Stimulated activated naive B cell treated with anti-CD40 and anti-IgM and Interleukin-4, amounts not matched to agents 10 μg/mL and 1 μg/mL and 100 μg/mL, for 72 hours (primary cell): ENCODE results near the gene BRD9.
"Not testable (repeated sequence)": the region's sequence is repeated elsewhere in the genome, so short reads cannot be mapped to it uniquely, and the experiment has no call there.

Experiments used
- ATAC-seq, 2 donors: fragments of 150-1000 bp; cut with Tn5 transposase; replicated peaks; 2 replicates each; pipeline ENCODE4 v1.10.0; 2021; ENCODE audit warnings: moderate library complexity in 1 of 2
- DNase-seq: peaks from one replicate; pipeline ENCODE4 v3.0.0; 2021
- H3K27ac Mint-ChIP-seq: one replicate; pipeline ENCODE4 v1.8.0; 2022; ENCODE audit warnings: mild to moderate bottlenecking, mixed read lengths
- H3K27me3 Mint-ChIP-seq, 2 donors: one replicate each; pipeline ENCODE4 v1.8.0; 2022; ENCODE audit warnings: mixed read lengths in 2 of 2
- H3K36me3 Mint-ChIP-seq, 2 donors: one replicate each; pipeline ENCODE4 v1.8.0; 2022; ENCODE audit warnings: mixed read lengths in 2 of 2, mild to moderate bottlenecking in 1 of 2
- H3K4me1 Mint-ChIP-seq, 2 donors: one replicate each; pipeline ENCODE4 v1.8.0; 2022; ENCODE audit warnings: mixed read lengths in 2 of 2, mild to moderate bottlenecking in 1 of 2
- H3K4me3 Mint-ChIP-seq, 2 donors: one replicate each; pipeline ENCODE4 v1.8.0; 2022; ENCODE audit warnings: mild to moderate bottlenecking in 2 of 2, mixed read lengths in 2 of 2, moderate library complexity in 1 of 2
- H3K9me3 Mint-ChIP-seq, 2 donors: one replicate each; pipeline ENCODE4 v1.8.0; 2022; ENCODE audit warnings: mixed read lengths in 2 of 2, mild to moderate bottlenecking in 1 of 2

Gene BRD9

DNA sequence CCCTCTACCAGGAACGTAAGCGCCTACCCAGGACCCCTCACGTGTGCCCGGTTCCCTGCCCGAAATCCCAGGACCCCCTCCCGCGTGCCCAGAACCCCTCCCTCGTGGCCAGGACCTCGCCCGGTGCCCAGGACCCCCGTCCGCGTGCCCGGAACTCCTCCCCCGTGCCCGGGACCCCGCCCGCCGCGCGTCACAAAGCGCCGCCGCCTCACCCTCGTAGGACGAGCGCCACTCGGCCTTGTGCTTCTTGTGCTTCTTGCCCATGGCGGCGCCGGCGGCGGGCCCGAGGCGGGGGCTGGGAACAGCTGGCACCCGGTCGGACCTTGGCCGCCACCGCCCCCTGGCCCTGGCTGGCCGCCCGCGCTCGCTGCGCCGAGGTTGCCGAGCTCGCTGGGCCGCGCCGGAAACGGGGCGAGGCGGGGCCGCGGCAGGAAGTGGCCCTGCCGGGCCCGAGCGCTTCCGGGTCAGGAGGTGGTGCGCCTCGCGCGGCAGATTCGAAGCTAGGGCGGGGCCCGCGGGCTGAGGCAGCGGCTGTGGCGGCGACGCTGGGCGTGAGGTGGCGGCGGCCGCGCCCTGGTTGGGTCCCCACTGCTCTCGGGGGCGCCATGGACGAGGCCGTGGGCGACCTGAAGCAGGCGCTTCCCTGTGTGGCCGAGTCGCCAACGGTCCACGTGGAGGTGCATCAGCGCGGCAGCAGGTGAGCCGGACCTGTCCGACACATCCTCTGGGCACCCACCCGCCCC is at the start of gene BRD9, which contains the start of gene TRIP13:
Gene BRD9 (minus strand): TSS at position 408 of the 743 bp plus-strand sequence. CDS start 144 bp downstream, at position 264.
Gene TRIP13 (plus strand): TSS at position 491 of the 743 bp plus-strand sequence. CDS start 115 bp downstream, at position 606.
- ATAC-seq (peak; percentile 98 to 99), DNase-seq (peak; percentile 76)
- peaks cover 14 to 21% of the 10 kb centered on the region in 2 donors for H3K4me1 Mint-ChIP-seq
- no peaks in the 10 kb centered on the region for H3K27me3 Mint-ChIP-seq
- peak within 1 kb of the TSS; percentile 86 to 90 for H3K4me3 Mint-ChIP-seq
- H3K36me3 Mint-ChIP-seq: peaks cover 21 to 38% of the 10 kb centered on the region in 2 donors
- H3K9me3 Mint-ChIP-seq: no peaks in the 10 kb centered on the region
- peak within 1 kb of the TSS; percentile 91 for H3K27ac Mint-ChIP-seq

DNA sequence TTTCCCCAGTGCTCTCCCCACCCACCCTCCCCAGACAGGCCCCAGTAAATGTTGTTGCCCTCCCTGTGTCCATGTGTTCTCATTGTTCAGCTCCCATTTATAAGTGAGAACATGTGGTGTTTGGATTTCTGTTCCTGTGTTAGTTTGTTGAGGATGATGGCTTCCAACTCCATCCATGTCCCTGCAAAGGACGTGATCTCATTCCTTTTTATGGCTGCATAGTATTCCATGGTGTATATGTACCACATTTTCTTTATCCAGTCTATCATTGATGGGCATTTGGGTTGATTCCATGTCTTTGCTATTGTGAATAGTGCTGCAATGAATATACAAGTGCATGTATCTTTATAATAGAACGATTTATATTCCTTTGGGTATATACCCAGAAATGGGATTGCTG is 48.1 kb upstream of the BRD9 start:
- not testable (repeated sequence) for H3K36me3 Mint-ChIP-seq, H3K4me3 Mint-ChIP-seq, H3K27ac Mint-ChIP-seq, ATAC-seq, H3K9me3 Mint-ChIP-seq, DNase-seq
- Mint-ChIP-seq H3K4me1 (peaks cover 7 to 17% of the 10 kb centered on the region in 2 donors), H3K27me3 (peaks cover 61 to 82% of the 10 kb centered on the region in 2 donors)

DNA sequence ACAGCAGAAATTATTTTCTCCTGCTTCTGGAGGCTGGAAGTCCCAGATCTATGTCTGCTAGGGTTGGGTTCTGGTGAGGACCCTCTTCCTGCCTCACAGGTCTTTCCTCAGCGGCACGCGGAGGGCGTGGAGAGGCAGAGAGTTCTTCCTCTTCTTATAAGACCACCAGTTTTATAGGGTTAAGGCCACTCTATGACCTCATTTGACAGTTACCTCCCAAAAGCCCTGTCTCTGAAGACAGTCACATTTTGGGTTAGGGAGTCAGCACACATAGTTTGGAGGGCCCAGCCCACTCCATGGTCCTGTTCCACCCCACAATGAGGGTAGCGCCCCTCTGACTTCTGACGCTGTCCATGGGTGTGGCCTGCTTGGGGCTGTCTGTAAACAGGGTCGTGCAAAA is 46.8 kb upstream of the BRD9 start:
- H3K27me3 Mint-ChIP-seq: peaks cover 53 to 69% of the 10 kb centered on the region in 2 donors
- peaks cover 6 to 17% of the 10 kb centered on the region in 2 donors for H3K4me1 Mint-ChIP-seq
- no peak for ATAC-seq
- H3K27ac Mint-ChIP-seq: no peak overlapping the region
- H3K4me3 Mint-ChIP-seq: no peak overlapping the region
- peaks cover 1 to 4% of the 10 kb centered on the region in 2 donors for H3K36me3 Mint-ChIP-seq
- no peak for DNase-seq
- H3K9me3 Mint-ChIP-seq: peaks cover 2 to 4% of the 10 kb centered on the region in 2 donors

DNA sequence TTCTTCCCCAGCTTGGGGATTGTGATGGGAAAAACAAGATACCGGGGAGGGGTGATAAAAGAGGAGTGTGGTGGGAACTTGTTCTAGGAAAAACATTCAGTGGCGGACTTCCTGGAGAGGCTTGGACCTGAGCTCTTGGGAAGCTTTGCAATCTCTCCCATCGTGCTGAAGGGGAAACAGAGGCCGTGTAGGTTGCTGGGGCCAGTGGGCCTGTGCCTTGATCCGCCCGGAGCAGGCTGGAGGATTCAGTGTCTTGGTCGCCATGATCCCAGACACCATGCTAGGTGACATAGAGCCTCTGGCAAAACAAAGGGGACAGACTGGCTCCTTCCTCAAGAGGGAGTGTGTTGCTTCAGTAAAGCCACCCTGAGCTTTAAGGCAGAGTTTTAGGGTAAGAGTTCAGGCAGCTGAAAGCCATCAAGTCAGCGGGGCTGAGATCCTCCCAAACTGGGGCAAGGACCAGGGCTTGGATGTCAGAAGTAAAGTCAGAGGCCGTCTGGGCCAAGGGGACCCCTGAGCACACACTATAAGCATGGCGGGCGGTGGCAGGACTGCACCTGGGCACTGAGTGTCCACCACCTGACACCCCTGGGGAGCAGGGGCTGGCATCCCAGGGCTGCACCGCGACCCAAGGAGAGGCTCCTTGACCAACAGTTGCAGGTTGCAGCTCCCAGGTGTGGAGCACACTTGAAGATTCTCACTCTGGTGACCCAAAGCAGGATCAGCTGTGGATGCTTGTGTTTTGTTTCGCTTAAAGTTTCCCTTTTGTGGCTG is 44.7 kb upstream of the BRD9 start:
- peaks cover under 1% of the 10 kb centered on the region in 2 donors for H3K36me3 Mint-ChIP-seq
- H3K4me3 Mint-ChIP-seq: no peak overlapping the region
- peaks cover 7 to 8% of the 10 kb centered on the region in 2 donors for H3K4me1 Mint-ChIP-seq
- DNase-seq (no peak), ATAC-seq (no peak)
- H3K27me3 Mint-ChIP-seq: peaks cover 46 to 53% of the 10 kb centered on the region in 2 donors
- H3K27ac Mint-ChIP-seq: no peak overlapping the region
- H3K9me3 Mint-ChIP-seq: peaks cover 2 to 4% of the 10 kb centered on the region in 2 donors

DNA sequence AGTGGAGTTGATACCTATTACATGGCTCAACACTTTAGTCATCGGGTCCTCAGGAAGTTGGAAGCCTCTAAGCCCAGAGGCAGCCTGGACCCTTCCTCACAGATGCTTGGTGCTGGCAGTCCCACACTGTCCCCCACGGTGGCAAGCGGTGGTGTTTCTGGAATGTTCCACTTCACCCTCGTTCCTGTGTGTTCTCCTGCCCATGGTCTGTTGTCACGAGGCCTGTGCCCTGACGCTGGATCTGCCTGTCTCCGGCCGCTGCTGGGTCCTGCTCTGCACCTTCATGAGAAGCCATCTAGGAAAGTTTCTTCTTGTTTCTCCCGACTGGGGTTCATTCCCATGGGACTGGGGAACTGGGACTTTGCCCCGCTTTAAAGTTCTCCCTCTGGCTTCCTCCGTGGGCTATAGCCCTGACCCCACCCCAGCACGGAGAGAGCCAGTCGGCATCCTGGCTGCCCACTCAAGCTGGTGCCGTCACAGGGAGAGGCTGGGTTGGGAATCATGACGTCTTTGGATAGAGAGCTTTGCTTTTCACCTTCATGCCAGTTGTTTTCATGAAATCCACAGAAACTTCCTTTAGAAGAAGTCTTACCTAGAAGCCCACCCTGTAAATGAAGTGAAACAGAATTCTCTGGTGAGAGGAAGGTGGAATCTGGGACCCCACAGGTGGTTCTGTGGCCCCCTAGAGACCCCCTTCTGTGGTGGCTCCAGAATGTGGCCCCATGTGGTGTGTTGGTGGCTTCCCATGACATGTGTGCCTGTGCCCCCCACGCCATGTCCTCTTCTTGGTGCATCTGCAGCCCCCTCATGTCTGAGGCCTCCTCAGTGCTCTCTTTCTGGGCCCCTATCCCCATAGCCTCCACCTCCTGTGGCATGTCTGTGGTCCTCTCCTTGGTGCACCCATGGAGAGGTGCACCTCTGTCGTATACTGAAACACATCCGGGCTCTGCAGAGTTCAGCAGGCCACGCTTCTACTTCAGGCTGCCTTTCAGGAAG is 43.8 kb upstream of the BRD9 start:
- H3K27me3 Mint-ChIP-seq: peaks cover 45 to 48% of the 10 kb centered on the region in 2 donors
- no peak for DNase-seq
- no peak overlapping the region for H3K4me3 Mint-ChIP-seq
- peaks cover 6 to 7% of the 10 kb centered on the region in 2 donors for H3K4me1 Mint-ChIP-seq
- H3K27ac Mint-ChIP-seq: no peak overlapping the region
- ATAC-seq: no peak
- H3K9me3 Mint-ChIP-seq: peaks cover 2 to 4% of the 10 kb centered on the region in 2 donors
- no peaks in the 10 kb centered on the region for H3K36me3 Mint-ChIP-seq

DNA sequence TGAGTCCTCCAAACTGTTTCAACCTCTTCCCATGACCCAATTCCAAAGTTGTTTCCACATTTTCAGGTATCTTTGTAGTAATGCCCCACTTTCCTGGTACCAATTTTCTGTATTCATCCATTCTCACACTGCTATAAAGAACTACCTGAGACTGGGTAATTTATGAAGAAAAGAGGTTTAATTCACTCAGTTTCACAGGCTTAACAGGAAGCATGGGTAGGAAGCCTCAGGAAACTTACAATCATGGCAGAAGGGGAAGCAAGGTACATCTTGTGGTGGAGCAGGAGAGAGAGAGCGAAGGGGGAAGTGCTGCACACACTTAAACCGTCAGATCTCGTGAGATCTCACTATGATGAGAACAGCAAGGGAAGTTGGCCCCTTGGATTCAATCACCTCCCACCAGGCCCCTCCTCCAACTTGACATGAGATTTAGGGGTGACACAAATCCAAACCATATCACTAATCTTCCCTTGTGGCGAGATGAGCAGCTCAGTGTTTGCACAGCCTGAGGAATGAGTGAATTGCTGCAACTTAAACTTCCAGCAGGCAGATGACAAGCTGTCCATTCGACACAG is 43.0 kb upstream of the BRD9 start:
- DNase-seq: no peak
- Mint-ChIP-seq H3K27ac (no peak overlapping the region), H3K4me1 (peaks cover 0 to 3% of the 10 kb centered on the region in 2 donors), H3K9me3 (peaks cover 0 to 4% of the 10 kb centered on the region in 2 donors), H3K27me3 (peaks cover 42 to 44% of the 10 kb centered on the region in 2 donors), H3K4me3 (no peak overlapping the region), H3K36me3 (no peaks in the 10 kb centered on the region)
- peak; percentile 55 to 65 for ATAC-seq

DNA sequence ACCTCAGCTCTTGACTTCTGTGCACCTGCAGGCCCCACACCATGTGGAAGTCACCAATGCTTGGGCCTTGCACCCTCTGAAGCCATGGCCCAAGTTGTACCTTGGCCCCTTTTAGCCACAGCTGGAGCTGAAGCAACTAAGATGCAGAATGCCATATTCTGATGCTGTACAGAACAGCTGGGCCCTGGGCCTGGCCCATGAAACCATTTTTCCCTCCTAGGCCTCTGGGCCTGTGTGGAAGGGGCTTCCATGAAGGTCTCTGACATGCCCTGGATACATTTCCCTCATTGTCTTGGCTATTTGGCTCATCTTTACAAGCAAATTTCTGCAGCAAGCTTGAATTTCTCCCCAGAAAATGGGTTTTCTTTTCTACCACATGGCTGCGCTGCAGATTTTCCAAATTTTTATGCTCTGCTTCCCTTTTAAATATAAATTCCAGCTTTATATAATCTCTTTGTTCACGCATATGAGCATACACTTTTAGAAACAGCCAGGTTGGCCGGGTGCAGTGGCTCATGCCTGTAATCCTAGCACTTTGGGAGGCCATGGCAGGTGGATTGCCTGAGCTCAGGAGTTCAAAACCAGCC is 41.9 kb upstream of the BRD9 start:
- DNase-seq, H3K27ac Mint-ChIP-seq, H3K4me3 Mint-ChIP-seq, H3K9me3 Mint-ChIP-seq, ATAC-seq, H3K4me1 Mint-ChIP-seq, H3K36me3 Mint-ChIP-seq: not testable (repeated sequence)
- peaks cover 46 to 50% of the 10 kb centered on the region in 2 donors for H3K27me3 Mint-ChIP-seq

DNA sequence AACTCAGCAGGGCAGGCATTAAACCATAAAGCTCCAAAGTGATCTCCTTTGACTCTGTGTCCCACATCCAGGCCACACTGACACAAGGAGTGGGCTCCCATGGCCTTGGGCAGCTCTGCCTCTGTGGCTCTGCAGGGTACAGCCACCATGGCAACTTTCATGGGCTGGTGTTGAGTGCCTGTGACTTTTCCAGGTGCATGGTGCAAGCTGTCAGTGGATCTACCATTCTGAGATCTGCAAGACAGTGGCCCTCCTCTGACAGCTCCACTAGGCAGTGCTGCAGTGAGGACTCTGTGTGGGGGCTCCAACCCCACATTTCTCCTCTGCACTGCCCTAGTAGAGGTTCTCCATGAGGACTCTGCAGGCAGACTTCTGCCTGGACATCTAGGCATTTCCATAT is 41.4 kb upstream of the BRD9 start:
- H3K36me3 Mint-ChIP-seq, H3K9me3 Mint-ChIP-seq, H3K4me1 Mint-ChIP-seq, H3K4me3 Mint-ChIP-seq, DNase-seq, H3K27ac Mint-ChIP-seq, ATAC-seq: not testable (repeated sequence)
- peaks cover 42 to 53% of the 10 kb centered on the region in 2 donors for H3K27me3 Mint-ChIP-seq

DNA sequence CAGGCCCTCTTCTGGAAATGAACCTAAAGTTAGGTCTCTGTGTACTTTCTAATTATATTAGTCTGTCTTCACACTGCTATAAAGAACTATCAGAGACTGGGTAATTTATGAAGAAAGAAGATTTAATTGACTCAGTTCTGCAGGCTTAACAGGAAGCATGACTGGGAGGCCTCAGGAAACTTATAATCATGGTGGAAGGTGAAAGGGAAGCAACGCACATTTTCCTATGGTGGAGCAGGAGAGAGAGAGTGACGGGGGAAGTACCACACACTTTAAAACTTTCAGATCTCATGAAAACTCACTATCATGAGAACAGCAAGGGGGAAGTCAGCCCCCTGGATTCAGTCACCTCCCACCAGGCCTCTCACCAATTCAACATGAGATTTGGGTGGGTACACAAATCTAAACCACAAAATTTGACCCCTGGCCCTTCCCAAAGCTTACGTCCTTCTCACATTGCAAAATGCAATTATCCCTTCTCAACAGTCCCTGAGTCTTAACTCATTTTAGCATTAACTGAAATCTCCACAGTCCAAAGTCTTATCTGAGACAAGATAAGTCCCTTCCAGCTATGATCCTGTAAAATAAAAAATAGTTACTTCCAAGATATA is 40.8 kb upstream of the BRD9 start:
- Mint-ChIP-seq H3K27ac (no peak overlapping the region), H3K4me1 (peaks cover 0 to 3% of the 10 kb centered on the region in 2 donors), H3K27me3 (peaks cover 42 to 54% of the 10 kb centered on the region in 2 donors), H3K9me3 (peaks cover 0 to 4% of the 10 kb centered on the region in 2 donors), H3K36me3 (no peaks in the 10 kb centered on the region), H3K4me3 (no peak overlapping the region)
- ATAC-seq: no peak
- DNase-seq: no peak

DNA sequence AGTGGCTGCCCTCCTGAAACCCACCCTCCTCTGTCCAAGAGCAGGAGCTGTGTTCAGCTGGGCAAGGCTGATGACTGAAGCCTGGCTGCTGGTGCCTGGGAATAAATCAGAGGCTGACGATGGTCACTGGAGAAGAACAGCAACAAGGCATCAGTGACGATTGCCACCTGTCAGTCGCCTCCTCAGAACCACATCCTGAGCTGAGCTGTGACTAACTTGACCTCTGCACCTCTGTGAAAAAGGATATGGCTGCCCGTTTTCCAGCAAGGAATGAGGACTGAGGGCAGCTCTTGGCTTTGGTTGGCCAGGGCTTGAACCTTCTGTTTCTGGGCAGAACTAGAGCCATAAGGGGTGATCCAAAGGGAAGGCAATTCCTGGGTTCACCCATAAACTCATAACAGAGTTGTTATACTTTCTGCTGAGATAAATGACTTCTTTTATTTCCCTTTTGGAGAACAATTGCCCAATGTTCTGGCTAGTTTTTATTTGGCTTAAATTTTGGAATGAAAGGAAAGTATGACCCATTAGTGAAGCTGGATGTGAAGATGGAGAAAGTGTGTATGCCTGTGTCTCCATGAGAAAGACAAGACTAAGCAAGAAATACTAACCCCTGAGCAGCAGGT is 40.1 kb upstream of the BRD9 start:
- peaks cover 0 to 4% of the 10 kb centered on the region in 2 donors for H3K9me3 Mint-ChIP-seq
- H3K36me3 Mint-ChIP-seq: no peaks in the 10 kb centered on the region
- peaks cover 46 to 54% of the 10 kb centered on the region in 2 donors for H3K27me3 Mint-ChIP-seq
- peaks cover 0 to 3% of the 10 kb centered on the region in 2 donors for H3K4me1 Mint-ChIP-seq
- no peak overlapping the region for H3K4me3 Mint-ChIP-seq
- DNase-seq (no peak), ATAC-seq (no peak)
- no peak overlapping the region for H3K27ac Mint-ChIP-seq

DNA sequence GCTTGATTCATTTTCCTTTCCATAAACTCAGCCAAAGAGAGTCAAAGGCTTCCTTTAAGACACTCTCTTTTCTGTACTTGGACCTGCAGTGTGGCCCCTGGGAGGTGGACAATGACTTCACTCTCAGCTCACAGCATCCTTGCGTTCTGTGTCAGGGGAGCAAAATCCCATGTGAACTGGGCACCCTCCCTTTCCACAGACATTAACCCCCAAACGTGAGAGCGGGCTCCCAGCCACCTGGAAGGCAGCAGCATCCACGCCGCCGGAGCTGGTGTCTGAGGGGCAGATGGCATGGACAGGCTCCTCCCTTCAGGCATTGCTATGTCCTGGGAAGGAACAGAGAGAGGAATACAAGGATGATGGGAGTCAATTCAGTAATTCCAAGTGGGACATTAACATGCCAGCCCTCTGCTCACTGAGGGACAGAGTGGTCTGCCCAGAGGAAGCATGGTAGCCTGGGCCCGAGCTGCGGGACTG is 39.6 kb upstream of the BRD9 start:
- Mint-ChIP-seq H3K4me3 (no peak overlapping the region), H3K36me3 (no peaks in the 10 kb centered on the region), H3K27me3 (peaks cover 50 to 55% of the 10 kb centered on the region in 2 donors), H3K27ac (no peak overlapping the region), H3K4me1 (peaks cover 3 to 5% of the 10 kb centered on the region in 2 donors), H3K9me3 (peaks cover 0 to 4% of the 10 kb centered on the region in 2 donors)
- DNase-seq (no peak), ATAC-seq (no peak)

DNA sequence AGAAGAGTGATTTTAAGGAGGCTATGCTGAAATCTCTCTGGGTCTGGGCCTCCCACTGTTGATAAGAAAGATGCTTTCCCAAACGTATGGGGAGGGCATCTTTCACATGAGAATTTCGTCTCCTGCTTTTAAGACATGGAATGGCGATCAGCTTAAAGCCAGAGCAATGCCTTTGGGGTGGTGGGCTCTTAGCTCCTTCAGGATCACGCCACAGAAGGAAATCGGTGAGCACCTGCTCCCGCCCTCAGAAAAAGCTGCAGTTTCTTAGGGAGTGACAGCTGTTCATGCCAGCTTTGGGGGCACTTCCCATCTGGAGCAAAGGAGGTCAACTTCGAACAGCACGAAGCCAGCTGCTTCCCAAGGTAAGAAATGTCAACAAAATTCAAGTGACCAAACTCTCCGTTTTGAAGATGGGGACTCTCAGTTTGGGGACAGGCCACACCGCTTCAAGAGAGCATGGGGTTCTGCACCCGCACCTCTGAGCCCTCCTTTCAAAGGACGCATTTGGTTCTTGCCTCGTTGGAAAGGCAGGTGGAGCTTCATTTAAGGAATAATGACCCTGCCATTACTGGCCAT is 39.1 kb upstream of the BRD9 start:
- H3K27me3 Mint-ChIP-seq: peaks cover 47 to 55% of the 10 kb centered on the region in 2 donors
- peaks cover 3 to 9% of the 10 kb centered on the region in 2 donors for H3K4me1 Mint-ChIP-seq
- no peak overlapping the region for H3K27ac Mint-ChIP-seq
- H3K4me3 Mint-ChIP-seq: no peak overlapping the region
- peaks cover 0 to 4% of the 10 kb centered on the region in 2 donors for H3K9me3 Mint-ChIP-seq
- no peak for ATAC-seq
- H3K36me3 Mint-ChIP-seq: no peaks in the 10 kb centered on the region
- no peak for DNase-seq
